K562 (cell line): Measurements from ENCODE around the gene PUM1. TPM values are rescaled to one million over a fixed set of nuclear protein-coding genes. Genes with fewer than 3 reads are reported as not detected.
A peak's percentile ranks its signal among the peaks of the same experiment; 100 is the strongest.

ENCODE experiments used
- ATAC-seq: fragments of 200-7000 bp; cut with Tn5 transposase; 3 replicates; pipeline ENCODE4 v1.9.1; 2020; ENCODE audit warnings: moderate library complexity
- BruUV-seq: library from RNA; stranded (reverse); fragments of 400-500 nt; replicated peaks from 2 replicates; lab custom pipeline; 2021; lab: Mats Ljungman, UMichigan
- CTCF ChIA-PET: fragments of 300-600 bp; formaldehyde crosslinking; extraction: SDS; loops from one replicate; lab custom pipeline; 2021; ENCODE audit warnings: low intra/inter-chr PET ratio; lab: Yijun Ruan, JAX
- POLR2A ChIA-PET: fragments of 300-600, 350-650 bp; sonication (Branson Sonifier 250); formaldehyde crosslinking; extraction: SDS; loops from one replicate; lab custom pipeline; 2021; ENCODE audit warnings: antibody characterized with exemption, inconsistent platforms; lab: Yijun Ruan, JAX
- DNase-seq, 4 experiments: peaks; one replicate each; pipeline versions ENCODE4 v3.0.0 to v3.0.0-alpha.2; 2011 to 2018; ENCODE audit warnings: low spot score in 3 of 4, mixed read lengths in 3 of 4; ENCODE audit errors: extremely low read depth in 1 of 4
- FAIRE-seq: peaks from 2 replicates; lab custom pipeline; 2011; peaks lifted over from hg19 to GRCh38; lab: Jason Lieb, UNC
- H2AFZ ChIP-seq: 2 replicates; pipeline ENCODE4 v1.6.0; 2011; ENCODE audit warnings: low read depth, low read length, control low read depth, inconsistent platforms
- H3K27ac ChIP-seq: fragments of 200-600 bp; 3 replicates; pipeline ENCODE4 v1.8.0; 2011; ENCODE audit warnings: low read depth, mild to moderate bottlenecking, control low read depth, inconsistent platforms, low read length, moderate library complexity, mixed read lengths; ENCODE audit errors: extremely low read depth
- H3K27me3 ChIP-seq, 2 experiments: fragments of 300-600 bp in 1 of 2; 2 replicates in 1 of 2; 3 replicates in 1 of 2; pipeline versions ENCODE4 v1.6.0 to v1.8.0; 2011; ENCODE audit warnings: inconsistent platforms in 2 of 2, low read length in 2 of 2, mild to moderate bottlenecking in 1 of 2, mixed read lengths in 1 of 2, moderate library complexity in 1 of 2; ENCODE audit not compliant: control insufficient read depth in 2 of 2, insufficient read depth in 2 of 2
- H3K36me3 ChIP-seq: fragments of 300-600 bp; 3 replicates; pipeline ENCODE4 v1.8.0; 2011; ENCODE audit warnings: mild to moderate bottlenecking, low read length, inconsistent platforms; ENCODE audit not compliant: control insufficient read depth, insufficient read depth
- H3K4me1 ChIP-seq, 2 experiments: fragments of 200-600 bp in 1 of 2; replicated peaks in 1 of 2; 2 replicates in 1 of 2; 3 replicates in 1 of 2; pipeline versions ENCODE4 v1.5.1 to v1.8.0; 2011; ENCODE audit warnings: inconsistent platforms in 2 of 2, low read length in 2 of 2, mild to moderate bottlenecking in 1 of 2, mixed read lengths in 1 of 2, moderate library complexity in 1 of 2; ENCODE audit not compliant: control insufficient read depth in 2 of 2, insufficient read depth in 2 of 2
- H3K4me2 ChIP-seq: 2 replicates; pipeline ENCODE4 v1.6.1; 2011; ENCODE audit warnings: low read length, control low read depth, inconsistent platforms, mixed read lengths; ENCODE audit not compliant: insufficient read depth
- H3K4me3 ChIP-seq: fragments of 200-600 bp; sonication (generic), shearing (Covaris generic); 2 replicates; pipeline ENCODE4 v1.5.1; 2016; ENCODE audit warnings: control low read depth, inconsistent platforms
- H3K79me2 ChIP-seq: fragments of 200-600 bp; 3 replicates; pipeline ENCODE4 v1.8.0; 2011; ENCODE audit warnings: low read length, inconsistent platforms; ENCODE audit not compliant: control insufficient read depth, insufficient read depth
- H3K9ac ChIP-seq, 2 experiments: 2 replicates each; pipeline versions ENCODE4 v1.6.0 to v1.6.1; 2011; ENCODE audit warnings: low read depth in 2 of 2, low read length in 2 of 2, control low read depth in 1 of 2, inconsistent platforms in 1 of 2, mild to moderate bottlenecking in 1 of 2, mixed read lengths in 1 of 2; ENCODE audit not compliant: insufficient read depth in 1 of 2
- H3K9me1 ChIP-seq: one replicate; pipeline ENCODE4 v1.6.0; 2011; ENCODE audit warnings: inconsistent platforms, mild to moderate bottlenecking, low read length, moderate library complexity; ENCODE audit not compliant: control insufficient read depth, insufficient read depth
- H3K9me3 ChIP-seq: replicated peaks from 2 replicates; pipeline ENCODE4 v1.5.1; 2011; ENCODE audit warnings: low read depth, low read length, inconsistent platforms; ENCODE audit not compliant: control insufficient read depth, insufficient read depth
- H4K20me1 ChIP-seq: replicated peaks from 2 replicates; pipeline ENCODE4 v1.6.1; 2011; ENCODE audit warnings: low read length, inconsistent platforms, mixed read lengths; ENCODE audit not compliant: control insufficient read depth, insufficient read depth
- C11orf30 ChIP-seq: fragments of 450-650 bp; IDR thresholded peaks from 2 replicates; pipeline ENCODE4 v1.6.1; 2016; ENCODE audit warnings: low read depth, mild to moderate bottlenecking
- CCNT2 ChIP-seq: IDR thresholded peaks from 2 replicates; pipeline ENCODE4 v1.6.1; 2011; ENCODE audit warnings: borderline replicate concordance, low read depth, mild to moderate bottlenecking, moderate library complexity, mixed read lengths, low read length; ENCODE audit not compliant: insufficient read length; ENCODE audit errors: extremely low read depth
- LCOR ChIP-seq: sonication (generic); formaldehyde crosslinking; IDR thresholded peaks from 2 replicates; pipeline ENCODE4 v1.8.0; 2022; ENCODE audit warnings: mild to moderate bottlenecking, missing genetic modification reagents
- MAFG ChIP-seq: fragments of 450-650 bp; conservative IDR thresholded peaks from 2 replicates; pipeline ENCODE4 v1.6.1; 2016; ENCODE audit warnings: missing genetic modification characterization, missing compliant biosample characterization
- POLR2A ChIP-seq: fragments of 450-650 bp; conservative IDR thresholded peaks from 2 replicates; pipeline ENCODE4 v1.6.1; 2016
- ZNF146 ChIP-seq: IDR thresholded peaks from one replicate; pipeline ENCODE4 v1.6.1; 2018; ENCODE audit warnings: missing compliant biosample characterization; ENCODE audit not compliant: unreplicated experiment
- ZNF316 ChIP-seq: fragments of 450-650 bp; IDR thresholded peaks from 2 replicates; pipeline ENCODE4 v1.6.1; 2016
- WGBS: fragments of 100-300 bp; shearing (Covaris generic); methylation state at CpG from one replicate; pipeline ENCODE4 v1.1.6; 2016; ENCODE audit warnings: low coverage, mixed read lengths; ENCODE audit not compliant: insufficient coverage; ENCODE audit errors: missing lambda C conversion rate; 5-methylcytosine and 5-hydroxymethylcytosine counted together
- in situ Hi-C: fragments of 300-500 bp; cut with MboI; formaldehyde crosslinking; loops from 4 replicates; pipeline ENCODE4 v1.15.0; 2018; ENCODE audit warnings: inconsistent platforms, mixed read lengths
- intact Hi-C: fragments of 100-400 bp; cut with micrococcal nuclease; formaldehyde crosslinking; loops from 2 replicates; pipeline ENCODE4 v1.14.2; 2022
- polyA plus RNA-seq, 8 experiments: library from polyadenylated mRNA; depleted of rRNA in 4 of 8; stranded (reverse) in 5 of 8; unstranded in 3 of 8; fragments of >200 nt; fragmentation: Nextera tagmentation in 2 of 8; fragmentation: Illumina TruSeq in 1 of 8; extraction: Ambion mirVana in 2 of 8; extraction: Trizol in 1 of 8; gene quantifications; 2 replicates each; pipeline versions ENCODE4 v1.2.1 to v1.2.3, GENCODE V29; 2011 to 2014; ENCODE audit warnings: inconsistent platforms in 1 of 8, missing spikeins in 1 of 8
- total RNA-seq, 7 experiments: library from RNA; depleted of rRNA in 6 of 7; stranded (reverse); fragments of >200 nt in 6 of 7; fragmentation: Illumina TruSeq in 2 of 7; extraction: Trizol in 2 of 7; gene quantifications; 2 replicates each; pipeline versions ENCODE4 v1.2.1 to v1.2.3, GENCODE V29; 2011 to 2021; ENCODE audit warnings: low replicate concordance in 1 of 7
- TF ChIP-seq, protein P1 (sequence below): fragments of 450-650 bp; IDR thresholded peaks from 2 replicates; pipeline ENCODE4 v1.6.1; 2016

PUM1 gene
- total and polyA plus RNA-seq, 9 of the 15 experiments (the other 6 are each of a cell fraction or from before 2014, with no cell fraction given): 37.7 to 104 (median 55.7) TPM

DNA sequence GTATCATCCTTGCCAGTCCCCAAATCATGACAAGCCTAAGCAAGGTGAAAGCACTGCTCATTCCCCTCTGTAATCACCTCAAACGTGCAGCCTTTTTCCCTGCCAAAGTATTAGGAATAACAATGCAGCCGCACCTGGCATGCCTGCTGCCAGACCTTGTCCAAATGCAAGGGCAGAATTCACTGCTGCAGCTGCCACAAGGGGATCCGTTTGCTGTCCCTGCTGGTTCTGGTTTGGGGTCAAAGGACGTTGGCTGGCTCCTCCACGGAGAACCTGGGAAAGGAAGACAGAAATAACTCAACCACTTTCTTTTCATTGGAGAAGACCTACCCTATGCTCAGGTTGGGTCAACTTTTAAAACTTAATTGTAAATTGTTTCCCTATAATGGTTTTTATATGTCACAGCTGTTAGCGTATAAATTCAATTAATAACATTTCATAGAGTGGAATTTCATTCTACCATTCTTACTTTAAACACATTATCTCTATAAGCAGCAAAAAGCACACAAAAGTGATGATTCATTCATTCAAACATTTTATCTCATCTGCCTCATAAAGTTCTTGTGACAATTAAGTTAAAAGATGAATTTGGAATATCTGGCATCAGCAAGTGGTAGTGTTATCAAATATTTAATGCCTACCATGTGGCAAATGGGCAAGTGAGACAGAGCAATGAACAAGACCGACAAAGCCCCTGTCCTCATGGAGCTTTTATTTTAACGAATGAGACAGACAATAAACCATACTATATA lies 97.1 kb downstream of the PUM1 start:
- no peaks in the 10 kb centered on the region for H4K20me1 ChIP-seq
- DNase-seq (no peak), FAIRE-seq (no peak), ATAC-seq (no peak; the same call in 2 of the 3 replicates)
- no peaks in the 10 kb centered on the region; a peak in 1 of 5 replicates for H3K4me1 ChIP-seq
- peaks cover 91% of the 10 kb centered on the region for H3K36me3 ChIP-seq
- no peaks in the 10 kb centered on the region for H3K9me1 ChIP-seq
- H3K9me3 ChIP-seq: no peaks in the 10 kb centered on the region
- H2AFZ ChIP-seq: no peak overlapping the region
- ChIA-PET CTCF (no interaction called here), POLR2A (interaction anchor here (0.6 kb wide), 2 partner anchors 8 to 36 kb away, joined by 3 to 4 read pairs; no protein-coding TSS in a partner anchor)
- H3K4me2 ChIP-seq: no peak overlapping the region
- H3K79me2 ChIP-seq: peaks cover 53% of the 10 kb centered on the region
- BruUV-seq: no TSS peak
- TF ChIP-seq ZNF146 (CRISPR knock-in tag): no peak
- peak; percentile 25; the same call in 1 of the 2 replicates for TF ChIP-seq C11orf30
- TF ChIP-seq POLR2A: 0 out of 2 replicates have a peak, but pooled peaks have one; percentile 9
- TF ChIP-seq LCOR (CRISPR knock-in tag): no peak
- TF ChIP-seq MAFG (tag): peak; percentile 36
- TF ChIP-seq, protein P1, sequence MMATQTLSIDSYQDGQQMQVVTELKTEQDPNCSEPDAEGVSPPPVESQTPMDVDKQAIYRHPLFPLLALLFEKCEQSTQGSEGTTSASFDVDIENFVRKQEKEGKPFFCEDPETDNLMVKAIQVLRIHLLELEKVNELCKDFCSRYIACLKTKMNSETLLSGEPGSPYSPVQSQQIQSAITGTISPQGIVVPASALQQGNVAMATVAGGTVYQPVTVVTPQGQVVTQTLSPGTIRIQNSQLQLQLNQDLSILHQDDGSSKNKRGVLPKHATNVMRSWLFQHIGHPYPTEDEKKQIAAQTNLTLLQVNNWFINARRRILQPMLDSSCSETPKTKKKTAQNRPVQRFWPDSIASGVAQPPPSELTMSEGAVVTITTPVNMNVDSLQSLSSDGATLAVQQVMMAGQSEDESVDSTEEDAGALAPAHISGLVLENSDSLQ: no peak
- TF ChIP-seq ZNF316: peak; percentile 54
- no peak for TF ChIP-seq CCNT2
- no peak overlapping the region; the same call in 2 of the 3 replicates for H3K27ac ChIP-seq
- in situ Hi-C loops (no loop called here), intact Hi-C loops (no loop called here)
- H3K27me3 ChIP-seq: no peaks in the 10 kb centered on the region
- H3K9ac ChIP-seq: no peak overlapping the region
- WGBS: 85% methylated on average over 8 of the region's 8 CpGs
- H3K4me3 ChIP-seq: no peak overlapping the region
